Esophagus muscularis mucosa (tissue), 4 donors: ENCODE data around the gene E2F4. TPM values are rescaled to one million over a fixed set of nuclear protein-coding genes. Genes with fewer than 3 reads are reported as not detected.

Experiments
- DNase-seq: peaks from one replicate; pipeline ENCODE4 v3.0.0-alpha.2; 2017; ENCODE audit errors: extremely low spot score
- H3K27ac ChIP-seq, 4 donors: fragments of 200-600 bp; sonication (generic); replicated peaks in 1 of 4; 1 replicate in 3 of 4; 2 replicates in 1 of 4; pipeline ENCODE4 v1.5.1; 2016 to 2019; ENCODE audit warnings: mild to moderate bottlenecking in 1 of 4
- H3K27me3 ChIP-seq, 4 donors: fragments of 200-600 bp; sonication (generic); one replicate each; pipeline versions ENCODE4 v1.5.1 to v1.6.0; 2016 to 2019
- H3K36me3 ChIP-seq, 4 donors: fragments of 200-600 bp; sonication (generic); one replicate each; pipeline ENCODE4 v1.5.1; 2016 to 2019
- H3K4me1 ChIP-seq, 4 donors: fragments of 200-600 bp; sonication (generic); one replicate each; pipeline ENCODE4 v1.5.1; 2016 to 2019
- H3K4me3 ChIP-seq, 4 donors: fragments of 200-600 bp; sonication (generic); 1 replicate in 2 of 4; 2 replicates in 2 of 4; pipeline ENCODE4 v1.5.1; 2016 to 2019; ENCODE audit warnings: mild to moderate bottlenecking in 4 of 4, moderate library complexity in 1 of 4
- H3K9me3 ChIP-seq, 4 donors: fragments of 200-600 bp; sonication (generic); 1 replicate in 3 of 4; 2 replicates in 1 of 4; pipeline ENCODE4 v1.5.1; 2016 to 2019
- EP300 ChIP-seq: sonication (generic); formaldehyde crosslinking; IDR thresholded peaks from one replicate; pipeline ENCODE4 v1.6.1; 2017; ENCODE audit warnings: antibody characterized with exemption
- POLR2A ChIP-seq: fragments of 450-650 bp; IDR thresholded peaks from one replicate; pipeline ENCODE4 v1.6.1; 2017; ENCODE audit warnings: antibody characterized with exemption, moderate library complexity, mild to moderate bottlenecking, low read depth
- POLR2AphosphoS5 ChIP-seq, 2 donors: sonication (generic); formaldehyde crosslinking; IDR thresholded peaks; one replicate each; pipeline ENCODE4 v1.6.1; 2017; ENCODE audit warnings: antibody characterized with exemption in 2 of 2
- WGBS: methylation state at CpG from one replicate; pipeline ENCODE4 v1.1.5; 2018; 5-methylcytosine and 5-hydroxymethylcytosine counted together
- intact Hi-C: fragments of 100-400 bp; cut with DNase I; formaldehyde crosslinking; loops from one replicate; pipeline ENCODE4 v1.15.1; 2023
- total RNA-seq, 4 donors: library from RNA; depleted of rRNA; stranded (reverse); fragments of >200 nt; gene quantifications; one replicate each; pipeline versions ENCODE4 v1.1.0 to v1.2.1, GENCODE V29; 2016
- TF ChIP-seq, protein P1 (sequence below), 3 experiments: fragments of 200-600 bp in 2 of 3; fragments of 450-650 bp in 1 of 3; sonication (generic) in 2 of 3; IDR thresholded peaks; one replicate each; pipeline ENCODE4 v1.5.1; 2017 to 2019; ENCODE audit warnings: antibody characterized with exemption in 3 of 3, mild to moderate bottlenecking in 2 of 3, moderate library complexity in 1 of 3

E2F4 gene
- total RNA-seq, 4 donors from 2014 or later = 54.8 to 96.9 (median 93.1) TPM

DNA sequence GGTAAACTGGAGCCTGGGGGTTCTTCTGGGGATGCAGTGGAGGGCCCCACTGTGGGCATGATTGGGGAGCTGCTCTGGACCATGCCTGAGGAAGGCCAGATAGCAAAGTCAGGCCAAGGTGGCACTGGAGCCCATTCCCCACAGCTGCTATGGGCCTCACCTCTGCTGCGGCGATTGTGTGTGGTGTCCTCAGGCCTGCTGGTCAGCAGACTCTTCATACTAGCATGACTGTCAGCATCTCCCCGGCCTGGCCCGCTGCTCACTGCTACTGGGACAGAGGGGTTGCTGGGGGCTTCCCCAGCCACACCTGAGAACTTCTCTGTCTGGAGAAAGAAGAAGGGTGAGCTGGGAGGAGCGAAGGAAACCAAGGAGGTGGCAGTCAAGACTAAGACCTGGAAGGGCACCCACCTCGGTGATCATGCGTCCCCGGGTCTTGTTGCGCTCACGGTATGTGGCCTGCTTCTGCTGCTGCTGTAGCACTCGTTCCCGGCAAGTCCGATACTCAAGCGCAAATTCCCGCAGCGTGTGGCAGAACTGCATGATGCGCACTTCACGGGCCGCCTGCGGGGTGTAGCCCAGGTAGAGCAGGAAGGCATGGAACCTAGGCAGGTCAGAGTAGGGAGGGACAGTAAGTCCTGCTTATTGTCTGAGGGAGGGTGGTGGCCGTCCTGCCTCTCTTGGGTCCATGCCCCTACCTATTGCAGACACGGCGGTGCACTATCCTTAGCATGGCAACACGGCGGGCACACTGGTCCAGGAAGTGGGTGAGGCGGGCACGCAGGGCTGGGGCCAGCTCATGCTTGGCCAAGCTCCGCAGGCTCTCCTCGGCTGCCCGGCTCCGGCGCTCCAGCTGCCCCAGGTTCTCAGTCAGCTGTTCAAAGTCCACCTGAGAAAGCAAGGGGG lies 38.2 kb downstream of the E2F4 start:
- Histone ChIP-seq H3K9me3 (no peaks in the 10 kb centered on the region), H3K4me1 (peaks cover 20 to 34% (median 23%) of the 10 kb centered on the region in 4 donors), H3K27ac (no peak overlapping the region), H3K4me3 (no peak overlapping the region), H3K27me3 (no peaks in the 10 kb centered on the region), H3K36me3 (peaks cover 35 to 71% (median 68%) of the 10 kb centered on the region in 4 donors)
- WGBS = 96% methylated on average over 14 of the region's 32 CpGs
- intact Hi-C loops = no loop called here
- no peak for TF ChIP-seq POLR2A
- no peak for TF ChIP-seq EP300
- no peak for TF ChIP-seq POLR2AphosphoS5 (IDR thresholded peaks at IDR 0.05)
- TF ChIP-seq, protein P1, sequence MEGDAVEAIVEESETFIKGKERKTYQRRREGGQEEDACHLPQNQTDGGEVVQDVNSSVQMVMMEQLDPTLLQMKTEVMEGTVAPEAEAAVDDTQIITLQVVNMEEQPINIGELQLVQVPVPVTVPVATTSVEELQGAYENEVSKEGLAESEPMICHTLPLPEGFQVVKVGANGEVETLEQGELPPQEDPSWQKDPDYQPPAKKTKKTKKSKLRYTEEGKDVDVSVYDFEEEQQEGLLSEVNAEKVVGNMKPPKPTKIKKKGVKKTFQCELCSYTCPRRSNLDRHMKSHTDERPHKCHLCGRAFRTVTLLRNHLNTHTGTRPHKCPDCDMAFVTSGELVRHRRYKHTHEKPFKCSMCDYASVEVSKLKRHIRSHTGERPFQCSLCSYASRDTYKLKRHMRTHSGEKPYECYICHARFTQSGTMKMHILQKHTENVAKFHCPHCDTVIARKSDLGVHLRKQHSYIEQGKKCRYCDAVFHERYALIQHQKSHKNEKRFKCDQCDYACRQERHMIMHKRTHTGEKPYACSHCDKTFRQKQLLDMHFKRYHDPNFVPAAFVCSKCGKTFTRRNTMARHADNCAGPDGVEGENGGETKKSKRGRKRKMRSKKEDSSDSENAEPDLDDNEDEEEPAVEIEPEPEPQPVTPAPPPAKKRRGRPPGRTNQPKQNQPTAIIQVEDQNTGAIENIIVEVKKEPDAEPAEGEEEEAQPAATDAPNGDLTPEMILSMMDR (IDR thresholded peaks at IDR 0.05) = no peak
- DNase-seq = no peak

DNA sequence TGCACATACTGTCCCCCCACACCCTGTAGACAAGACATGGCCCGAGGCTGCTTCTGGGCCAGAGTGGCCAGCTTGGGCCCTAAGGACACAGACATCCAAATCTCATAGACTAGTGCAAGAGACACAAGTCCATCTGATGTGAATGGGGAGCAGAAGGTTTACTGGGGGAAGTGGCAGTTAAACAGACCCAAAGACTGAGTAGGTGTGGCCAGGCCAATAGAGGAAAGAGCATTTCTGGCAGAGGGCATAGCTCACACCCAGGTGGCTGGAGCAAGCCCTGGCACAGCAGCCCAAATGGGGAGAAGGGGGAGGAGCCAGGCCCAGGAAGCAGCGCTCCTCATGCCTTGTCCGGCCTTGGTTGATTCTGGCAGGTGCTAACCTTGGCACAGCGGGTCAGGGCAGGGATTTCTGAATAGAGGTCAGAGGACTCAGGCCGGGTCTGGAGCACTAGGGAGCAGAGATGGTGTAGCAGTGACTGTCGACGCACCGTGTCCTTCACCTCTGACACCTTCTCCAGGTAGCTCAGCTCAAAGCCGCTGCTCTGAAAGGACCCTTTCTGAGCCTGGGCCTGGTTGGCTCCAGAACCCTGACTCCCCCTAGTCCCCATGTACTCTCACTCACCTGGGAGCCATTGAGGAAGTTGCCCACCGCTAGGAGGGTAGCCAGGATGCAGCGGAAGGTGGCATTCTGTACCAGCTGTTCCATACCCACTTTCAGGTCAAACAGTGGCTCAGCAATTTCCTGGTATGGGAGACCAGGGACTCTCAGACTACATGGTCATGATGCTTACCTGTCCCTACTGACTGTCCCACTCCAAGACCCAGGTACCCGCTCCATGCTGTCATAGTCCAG lies 39.1 kb downstream of the E2F4 start:
- no peaks in the 10 kb centered on the region for H3K27me3 ChIP-seq
- DNase-seq = no peak
- intact Hi-C loops = no loop called here
- H3K27ac ChIP-seq = no peak overlapping the region
- no peak overlapping the region for H3K4me3 ChIP-seq
- no peaks in the 10 kb centered on the region for H3K9me3 ChIP-seq
- 100% methylated on average over 4 of the region's 12 CpGs for WGBS
- TF ChIP-seq POLR2A (no peak), EP300 (no peak), POLR2AphosphoS5 (IDR thresholded peaks at IDR 0.05) (no peak)
- TF ChIP-seq, protein P1 (IDR thresholded peaks at IDR 0.05) = no peak
- peaks cover 14 to 25% (median 16%) of the 10 kb centered on the region in 4 donors for H3K4me1 ChIP-seq
- peaks cover 39 to 80% (median 75%) of the 10 kb centered on the region in 4 donors for H3K36me3 ChIP-seq

DNA sequence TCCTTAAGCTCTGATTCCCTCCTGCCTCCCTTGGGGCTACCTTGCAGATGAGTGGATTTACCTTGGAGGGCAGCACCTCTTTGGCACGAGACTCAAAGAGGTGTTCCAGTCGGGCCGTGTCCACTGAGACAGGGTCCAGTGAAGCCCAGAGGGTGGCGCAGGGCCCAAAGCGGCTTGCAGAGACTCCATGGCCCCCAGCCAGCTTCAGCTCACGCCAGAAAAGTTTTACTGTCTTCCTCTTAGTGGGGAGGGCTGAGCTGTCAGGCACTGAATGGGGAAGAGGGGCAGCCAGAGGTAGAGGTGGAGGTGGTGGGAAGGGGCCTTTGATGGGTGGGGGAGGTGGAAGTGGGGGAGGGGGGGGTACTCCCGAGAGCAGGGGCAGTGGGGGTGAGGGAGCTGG lies 41.6 kb downstream of the E2F4 start:
- Histone ChIP-seq H3K27me3 (no peaks in the 10 kb centered on the region), H3K4me1 (peaks cover 0 to 6% (median 0%) of the 10 kb centered on the region in 4 donors), H3K4me3 (no peak overlapping the region), H3K27ac (no peak overlapping the region), H3K36me3 (peaks cover 61 to 99% (median 95%) of the 10 kb centered on the region in 4 donors), H3K9me3 (no peaks in the 10 kb centered on the region)
- intact Hi-C loops = no loop called here
- TF ChIP-seq POLR2A (no peak), EP300 (no peak), POLR2AphosphoS5 (IDR thresholded peaks at IDR 0.05) (no peak)
- TF ChIP-seq, protein P1 (IDR thresholded peaks at IDR 0.05) = no peak
- DNase-seq = no peak
- WGBS = 82% methylated on average over 2 of the region's 7 CpGs

DNA sequence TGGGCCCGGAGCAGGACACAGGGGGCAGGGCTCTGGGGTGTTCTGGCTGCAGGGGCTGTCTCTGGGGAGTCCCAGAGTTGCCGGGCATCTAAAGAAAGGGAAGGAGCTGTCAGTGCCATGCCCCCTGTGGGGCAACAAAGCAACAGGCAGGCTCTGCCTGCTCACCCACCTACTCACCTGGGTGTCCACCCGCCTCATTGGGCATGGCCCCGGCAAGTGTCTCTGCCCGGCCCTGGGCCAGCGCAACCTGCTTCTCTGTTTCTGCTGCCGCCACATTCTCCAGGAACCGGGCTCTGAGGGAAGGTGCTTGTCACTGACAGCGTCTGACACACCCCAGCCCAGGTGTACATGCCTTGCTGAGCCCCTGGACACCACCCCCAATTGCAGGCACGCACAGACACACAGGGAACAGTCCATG lies 42.2 kb downstream of the E2F4 start:
- no peak overlapping the region for H3K4me3 ChIP-seq
- no peaks in the 10 kb centered on the region for H3K9me3 ChIP-seq
- no peak for DNase-seq
- 94% methylated on average over 8 of the region's 10 CpGs for WGBS
- TF ChIP-seq POLR2A (no peak), POLR2AphosphoS5 (IDR thresholded peaks at IDR 0.05) (no peak), EP300 (no peak)
- TF ChIP-seq, protein P1 (IDR thresholded peaks at IDR 0.05) = no peak
- no peak overlapping the region for H3K27ac ChIP-seq
- intact Hi-C loops = no loop called here
- H3K36me3 ChIP-seq = peaks cover 61 to 99% (median 95%) of the 10 kb centered on the region in 4 donors
- H3K27me3 ChIP-seq = no peaks in the 10 kb centered on the region
- no peaks in the 10 kb centered on the region for H3K4me1 ChIP-seq
